Measurements from ENCODE around the gene NXPH2.

DNA sequence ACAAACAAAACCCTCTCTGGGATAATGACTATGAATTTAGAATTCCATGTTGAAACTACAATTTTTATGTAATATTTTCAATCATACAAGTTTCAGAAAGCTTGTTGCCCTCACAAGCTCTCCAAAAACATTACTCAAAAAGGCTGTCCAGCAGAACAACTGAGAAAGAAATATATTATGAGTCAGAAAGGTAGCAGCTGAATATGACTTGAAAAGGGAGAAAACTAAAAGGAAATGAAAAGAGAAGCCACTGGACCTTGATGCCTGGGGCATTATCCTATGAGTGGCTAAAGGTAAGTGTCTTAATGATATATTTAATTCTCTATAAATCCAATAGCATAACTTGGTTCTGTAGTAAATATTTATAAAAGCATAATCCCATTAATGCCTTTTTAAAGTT is 61.8 kb downstream of the NXPH2 start:
- TF ChIP-seq POLR2AphosphoS5 (IDR thresholded peaks at IDR 0.05; ENCODE audit: low read depth, low read length) (no peak), FOXP2 (optimal IDR thresholded peaks at IDR 0.05; ENCODE audit: borderline replicate concordance, extremely low read depth, extremely low read length, insufficient read depth) (no peak), SIN3A (IDR thresholded peaks at IDR 0.05; ENCODE audit: borderline replicate concordance, insufficient read depth, low read length) (no peak), TAF1 (IDR thresholded peaks at IDR 0.05; ENCODE audit: borderline replicate concordance, insufficient read depth, low read length) (no peak)
- TF ChIP-seq, protein P1, sequence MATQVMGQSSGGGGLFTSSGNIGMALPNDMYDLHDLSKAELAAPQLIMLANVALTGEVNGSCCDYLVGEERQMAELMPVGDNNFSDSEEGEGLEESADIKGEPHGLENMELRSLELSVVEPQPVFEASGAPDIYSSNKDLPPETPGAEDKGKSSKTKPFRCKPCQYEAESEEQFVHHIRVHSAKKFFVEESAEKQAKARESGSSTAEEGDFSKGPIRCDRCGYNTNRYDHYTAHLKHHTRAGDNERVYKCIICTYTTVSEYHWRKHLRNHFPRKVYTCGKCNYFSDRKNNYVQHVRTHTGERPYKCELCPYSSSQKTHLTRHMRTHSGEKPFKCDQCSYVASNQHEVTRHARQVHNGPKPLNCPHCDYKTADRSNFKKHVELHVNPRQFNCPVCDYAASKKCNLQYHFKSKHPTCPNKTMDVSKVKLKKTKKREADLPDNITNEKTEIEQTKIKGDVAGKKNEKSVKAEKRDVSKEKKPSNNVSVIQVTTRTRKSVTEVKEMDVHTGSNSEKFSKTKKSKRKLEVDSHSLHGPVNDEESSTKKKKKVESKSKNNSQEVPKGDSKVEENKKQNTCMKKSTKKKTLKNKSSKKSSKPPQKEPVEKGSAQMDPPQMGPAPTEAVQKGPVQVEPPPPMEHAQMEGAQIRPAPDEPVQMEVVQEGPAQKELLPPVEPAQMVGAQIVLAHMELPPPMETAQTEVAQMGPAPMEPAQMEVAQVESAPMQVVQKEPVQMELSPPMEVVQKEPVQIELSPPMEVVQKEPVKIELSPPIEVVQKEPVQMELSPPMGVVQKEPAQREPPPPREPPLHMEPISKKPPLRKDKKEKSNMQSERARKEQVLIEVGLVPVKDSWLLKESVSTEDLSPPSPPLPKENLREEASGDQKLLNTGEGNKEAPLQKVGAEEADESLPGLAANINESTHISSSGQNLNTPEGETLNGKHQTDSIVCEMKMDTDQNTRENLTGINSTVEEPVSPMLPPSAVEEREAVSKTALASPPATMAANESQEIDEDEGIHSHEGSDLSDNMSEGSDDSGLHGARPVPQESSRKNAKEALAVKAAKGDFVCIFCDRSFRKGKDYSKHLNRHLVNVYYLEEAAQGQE (IDR thresholded peaks at IDR 0.05; ENCODE audit: insufficient read depth in 1 of 2, low read depth in 2 of 2, low read length in 2 of 2), result no peak

Data from PFSK-1 (cell line).